ENCODE measurements around the gene MED4.
"Not testable (repeated sequence)": the region's sequence is repeated elsewhere in the genome, so short reads cannot be mapped to it uniquely, and the experiment has no call there.

The MED4 gene

DNA sequence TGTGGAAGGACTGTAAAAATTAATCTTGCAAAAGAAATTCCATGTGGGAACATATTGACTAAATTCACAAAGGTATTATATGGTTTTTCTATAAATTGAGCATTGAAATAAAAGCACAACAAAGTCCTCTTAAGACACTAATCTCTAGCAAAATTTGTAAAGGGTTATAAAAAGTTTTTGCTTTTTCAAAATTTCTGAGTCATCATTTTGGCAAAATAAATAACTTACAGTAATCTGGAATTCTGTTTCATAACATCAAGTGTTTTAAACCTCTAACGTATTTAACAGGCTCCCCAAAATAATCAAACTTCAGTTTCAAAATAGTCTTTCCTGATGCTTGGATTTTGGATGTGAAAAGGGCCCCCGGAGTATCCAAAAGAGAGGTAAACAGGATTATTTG lies 26.0 kb downstream of the MED4 start:
- TF ChIP-seq, protein P1, sequence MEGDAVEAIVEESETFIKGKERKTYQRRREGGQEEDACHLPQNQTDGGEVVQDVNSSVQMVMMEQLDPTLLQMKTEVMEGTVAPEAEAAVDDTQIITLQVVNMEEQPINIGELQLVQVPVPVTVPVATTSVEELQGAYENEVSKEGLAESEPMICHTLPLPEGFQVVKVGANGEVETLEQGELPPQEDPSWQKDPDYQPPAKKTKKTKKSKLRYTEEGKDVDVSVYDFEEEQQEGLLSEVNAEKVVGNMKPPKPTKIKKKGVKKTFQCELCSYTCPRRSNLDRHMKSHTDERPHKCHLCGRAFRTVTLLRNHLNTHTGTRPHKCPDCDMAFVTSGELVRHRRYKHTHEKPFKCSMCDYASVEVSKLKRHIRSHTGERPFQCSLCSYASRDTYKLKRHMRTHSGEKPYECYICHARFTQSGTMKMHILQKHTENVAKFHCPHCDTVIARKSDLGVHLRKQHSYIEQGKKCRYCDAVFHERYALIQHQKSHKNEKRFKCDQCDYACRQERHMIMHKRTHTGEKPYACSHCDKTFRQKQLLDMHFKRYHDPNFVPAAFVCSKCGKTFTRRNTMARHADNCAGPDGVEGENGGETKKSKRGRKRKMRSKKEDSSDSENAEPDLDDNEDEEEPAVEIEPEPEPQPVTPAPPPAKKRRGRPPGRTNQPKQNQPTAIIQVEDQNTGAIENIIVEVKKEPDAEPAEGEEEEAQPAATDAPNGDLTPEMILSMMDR (IDR thresholded peaks at IDR 0.05; ENCODE audit: control extremely low read depth, extremely low read depth, low read depth, missing control alignments): no peak
- DNase-seq (ENCODE audit: extremely low spot score): no peak
- CTCF ChIA-PET: interaction anchor here (0.9 to 2.2 kb wide), 2 partner anchors 25 to 31 kb away, joined by 3 to 8 read pairs; partner anchors contain the start of genes MED4 and NUDT15

DNA sequence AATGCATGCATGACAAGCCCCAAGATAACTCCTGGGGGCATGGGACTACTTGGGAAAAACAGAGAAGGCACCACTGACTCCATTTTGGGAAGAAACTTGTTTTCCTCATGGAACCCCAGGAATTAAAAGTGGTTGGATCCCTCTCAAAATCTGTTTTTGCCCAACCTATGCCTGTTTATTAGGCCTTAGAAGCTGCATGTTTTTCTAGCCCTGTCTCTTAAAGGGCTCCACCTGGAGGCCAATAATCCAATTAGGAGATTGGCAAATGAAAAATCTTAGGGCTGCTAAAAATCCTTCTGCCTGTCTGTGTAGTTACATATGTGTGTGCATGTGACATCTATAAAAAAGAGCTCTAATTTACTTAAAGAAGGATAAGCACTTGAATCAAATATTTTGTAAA lies 26.9 kb downstream of the MED4 start:
- CTCF ChIA-PET: interaction anchor here (0.9 kb wide), 1 partner anchor 26 kb away, joined by 3 read pairs; the partner anchor contains the start of gene MED4

More for the DNA sequence above, 26.0 kb downstream of the MED4 start:
- POLR2A ChIA-PET: no interaction called here

DNA sequence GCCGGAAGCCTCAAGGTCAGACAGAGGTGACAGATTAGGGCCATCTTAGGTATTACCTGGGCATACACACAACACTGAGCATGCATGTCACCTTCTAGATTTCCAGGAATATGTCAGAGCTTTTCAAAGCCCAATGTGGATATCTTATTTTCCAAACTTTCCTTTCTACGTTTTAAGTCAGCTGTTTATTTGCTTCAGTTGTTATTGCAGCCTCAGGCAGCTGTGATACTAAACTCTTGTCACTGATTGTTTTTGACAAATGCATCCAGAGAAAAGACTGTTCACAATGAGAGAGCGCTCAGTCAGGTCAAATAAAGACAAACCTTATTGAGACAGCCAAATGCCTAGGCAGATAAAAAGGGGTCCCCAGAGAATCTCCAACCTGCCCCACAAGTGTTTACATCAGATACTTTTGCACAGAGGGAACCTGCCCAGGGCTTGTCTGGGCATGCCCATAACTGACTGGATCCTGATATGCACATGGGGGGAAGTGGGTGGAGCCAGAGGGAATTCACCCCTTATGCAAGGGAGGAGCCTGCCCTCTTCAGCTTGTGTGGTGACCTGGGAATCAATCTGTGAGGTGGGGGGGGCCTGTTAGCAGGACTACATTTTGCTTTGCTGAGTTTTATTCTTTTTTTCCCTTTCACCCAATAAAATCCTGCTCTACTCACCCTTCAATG lies 28.5 kb downstream of the MED4 start:
- POLR2A ChIA-PET: no interaction called here

More for the DNA sequence above, 26.9 kb downstream of the MED4 start:
- POLR2A ChIA-PET: no interaction called here
- DNase-seq (ENCODE audit: extremely low spot score): no peak
- TF ChIP-seq, protein P1 (IDR thresholded peaks at IDR 0.05; ENCODE audit: control extremely low read depth, extremely low read depth, low read depth, missing control alignments): no peak

DNA sequence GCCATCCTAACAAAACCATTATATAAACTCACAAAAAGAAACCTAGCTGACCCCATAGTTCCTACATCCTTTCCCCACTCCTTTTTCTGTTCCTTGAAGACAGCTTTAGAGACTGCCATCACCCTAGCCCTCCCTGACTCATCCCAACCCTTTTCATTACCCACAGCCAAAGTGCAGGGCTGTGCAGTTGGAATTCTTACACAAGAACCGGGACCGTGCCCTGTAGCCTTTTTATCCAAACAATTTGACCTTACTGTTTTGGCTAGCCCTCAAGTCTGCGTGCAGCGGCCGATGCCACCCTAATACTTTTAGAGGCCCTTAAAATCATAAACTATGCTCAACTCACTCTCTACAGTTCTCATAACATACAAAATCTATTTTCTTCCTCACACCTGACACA lies 35.0 kb downstream of the MED4 start:
- POLR2A ChIA-PET; CTCF ChIA-PET; DNase-seq (ENCODE audit: extremely low spot score): not testable (repeated sequence)

More for the DNA sequence above, 28.5 kb downstream of the MED4 start:
- DNase-seq (ENCODE audit: extremely low spot score): no peak
- TF ChIP-seq, protein P1 (IDR thresholded peaks at IDR 0.05; ENCODE audit: control extremely low read depth, extremely low read depth, low read depth, missing control alignments): no peak
- CTCF ChIA-PET: interaction anchor here (1.3 to 3.0 kb wide), 3 partner anchors 17 to 28 kb away, joined by 3 to 12 read pairs (median 4); partner anchors contain the start of genes MED4 and NUDT15

DNA sequence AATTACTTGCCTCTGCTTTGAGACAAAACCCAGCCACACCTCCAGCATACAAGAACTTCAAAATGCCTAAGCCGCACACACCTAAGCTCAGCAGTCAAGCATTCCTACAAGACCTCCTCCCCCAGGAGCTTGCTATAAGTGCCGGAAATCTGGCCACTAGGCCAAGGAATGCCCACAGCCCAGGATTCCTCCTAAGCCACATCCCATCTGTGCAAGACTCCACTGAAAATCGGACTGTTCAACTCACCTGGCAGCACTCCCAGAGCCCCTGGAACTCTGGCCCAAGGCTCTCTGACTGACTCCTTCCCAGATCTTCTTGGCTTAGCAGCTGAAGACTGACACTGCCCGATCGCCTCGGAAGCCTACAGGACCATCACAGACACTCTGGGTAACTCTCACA lies 36.4 kb downstream of the MED4 start:
- DNase-seq (ENCODE audit: extremely low spot score); CTCF ChIA-PET: not testable (repeated sequence)
- POLR2A ChIA-PET: interaction anchor here (0.6 kb wide), 1 partner anchor 22 kb away, joined by 5 read pairs; no protein-coding TSS in a partner anchor

DNA sequence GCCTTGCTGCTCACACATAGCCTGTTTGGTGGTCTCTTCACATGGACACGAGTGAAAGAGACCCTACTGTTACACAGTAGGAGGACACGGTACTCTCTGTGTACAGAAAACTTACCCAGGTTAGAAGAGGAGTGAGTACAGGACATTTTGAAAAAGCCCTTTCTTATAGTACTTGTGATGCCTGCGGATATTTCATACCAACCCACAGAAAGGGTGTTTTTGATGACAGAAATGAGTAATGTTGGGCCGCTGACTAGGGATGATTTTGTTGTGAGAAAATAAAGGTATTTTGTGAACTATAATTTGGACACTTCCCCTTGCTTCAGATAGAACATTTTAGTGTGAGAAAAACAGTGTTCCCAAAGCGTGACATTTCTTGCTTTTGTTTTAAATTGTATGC lies 39.2 kb downstream of the MED4 start:
- ChIA-PET POLR2A (no interaction called here), CTCF (interaction anchor here (3.8 kb wide), 1 partner anchor 18 kb away, joined by 17 read pairs; the partner anchor contains the start of gene NUDT15)
- DNase-seq (ENCODE audit: extremely low spot score): no peak
- TF ChIP-seq, protein P1 (IDR thresholded peaks at IDR 0.05; ENCODE audit: control extremely low read depth, extremely low read depth, low read depth, missing control alignments): no peak

DNA sequence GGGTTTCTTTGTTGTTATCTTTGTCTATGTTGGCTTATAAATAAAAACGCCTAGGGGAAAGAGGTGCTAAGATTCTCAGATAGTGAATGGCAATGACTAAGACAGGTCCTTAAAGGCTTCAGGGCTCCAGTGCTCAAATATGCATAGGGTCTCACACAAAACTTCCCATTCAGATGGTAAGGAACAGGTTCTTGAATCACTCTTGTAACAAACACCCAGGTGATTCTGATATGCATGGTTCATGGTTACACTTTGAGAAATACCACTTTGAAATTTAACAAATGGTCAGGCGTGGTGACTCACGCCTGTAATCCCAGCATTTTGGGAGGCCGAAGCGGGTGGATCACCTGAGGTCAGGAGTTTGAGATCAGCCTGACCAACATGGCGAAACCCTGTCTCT lies 40.3 kb downstream of the MED4 start:
- TF ChIP-seq, protein P1 (IDR thresholded peaks at IDR 0.05; ENCODE audit: control extremely low read depth, extremely low read depth, low read depth, missing control alignments): no peak
- ChIA-PET POLR2A (no interaction called here), CTCF (interaction anchor here (1.1 to 3.8 kb wide), 2 partner anchors 17 to 24 kb away, joined by 3 to 17 read pairs; partner anchors contain the start of gene NUDT15)
- no peak for DNase-seq (ENCODE audit: extremely low spot score)
